HepG2 (cell line): ENCODE measurements around the gene APOA1. TPM values are rescaled to one million over a fixed set of nuclear protein-coding genes. Genes with fewer than 3 reads are reported as not detected.

Experiments used
- ATAC-seq: fragments of 200-7000 bp; cut with Tn5 transposase; 3 replicates; pipeline ENCODE4 v1.9.1; 2020; ENCODE audit warnings: mild to moderate bottlenecking, moderate library complexity
- BruUV-seq: library from RNA; stranded (reverse); fragments of 400-500 nt; replicated peaks from 2 replicates; lab custom pipeline; 2021; lab: Mats Ljungman, UMichigan
- CTCF ChIA-PET: fragments of 300-600 bp; formaldehyde crosslinking; extraction: SDS; loops from one replicate; lab custom pipeline; 2021; ENCODE audit warnings: low total read pairs, inconsistent platforms, low intra/inter-chr PET ratio; lab: Yijun Ruan, JAX
- POLR2A ChIA-PET: fragments of 350-600 bp; sonication (Branson Sonifier 250); formaldehyde crosslinking; loops from one replicate; lab custom pipeline; 2020; ENCODE audit warnings: antibody characterized with exemption, inconsistent platforms; lab: Yijun Ruan, JAX
- DNase-seq: peaks from one replicate; pipeline ENCODE4 v3.0.0-alpha.2; 2015; ENCODE audit warnings: low spot score
- FAIRE-seq: peaks from 3 replicates; lab custom pipeline; 2011; peaks lifted over from hg19 to GRCh38; lab: Jason Lieb, UNC
- H2AFZ ChIP-seq: one replicate; pipeline ENCODE4 v1.6.1; 2011; ENCODE audit warnings: low read length, inconsistent platforms
- H3K27ac ChIP-seq: fragments of 300-600 bp; 3 replicates; pipeline ENCODE4 v1.8.0; 2011; ENCODE audit warnings: mixed run types, mild to moderate bottlenecking, mixed read lengths, low read length, inconsistent platforms; ENCODE audit not compliant: insufficient read depth; ENCODE audit errors: extremely low read length
- H3K27me3 ChIP-seq, 2 experiments: fragments of 200-600 bp in 1 of 2; 2 replicates in 1 of 2; 3 replicates in 1 of 2; pipeline versions ENCODE4 v1.6.0 to v1.8.0; 2011; ENCODE audit warnings: low read length in 2 of 2, mild to moderate bottlenecking in 2 of 2, moderate library complexity in 2 of 2, inconsistent platforms in 1 of 2; ENCODE audit not compliant: insufficient read depth in 2 of 2, control insufficient read depth in 1 of 2
- H3K36me3 ChIP-seq, 2 experiments: fragments of 200-600 bp in 1 of 2; replicated peaks in 1 of 2; 2 replicates in 1 of 2; 3 replicates in 1 of 2; pipeline versions ENCODE4 v1.5.1 to v1.8.0; 2011; ENCODE audit warnings: low read length in 2 of 2, inconsistent platforms in 1 of 2; ENCODE audit not compliant: insufficient read depth in 2 of 2, control insufficient read depth in 1 of 2
- H3K4me1 ChIP-seq: 2 replicates; pipeline ENCODE4 v1.5.1; 2012; ENCODE audit warnings: low read length, inconsistent platforms; ENCODE audit not compliant: insufficient read depth
- H3K4me2 ChIP-seq: 2 replicates; pipeline ENCODE4 v1.6.0; 2011; ENCODE audit warnings: low read depth, low read length, inconsistent platforms
- H3K4me3 ChIP-seq, 3 experiments: fragments of 200-600 bp in 1 of 3; sonication (generic), shearing (Covaris generic) in 1 of 3; replicated peaks in 1 of 3; 2 replicates each; pipeline ENCODE4 v1.5.1; 2011 to 2016; ENCODE audit warnings: low read length in 3 of 3, inconsistent platforms in 2 of 3, low read depth in 2 of 3, mild to moderate bottlenecking in 2 of 3, control low read depth in 1 of 3, mixed read lengths in 1 of 3; ENCODE audit not compliant: insufficient read depth in 1 of 3
- H3K79me2 ChIP-seq: one replicate; pipeline ENCODE4 v1.6.1; 2011; ENCODE audit warnings: low read length, inconsistent platforms; ENCODE audit not compliant: insufficient read depth
- H3K9ac ChIP-seq: 2 replicates; pipeline ENCODE4 v1.6.0; 2011; ENCODE audit warnings: mild to moderate bottlenecking, low read depth, low read length, inconsistent platforms; ENCODE audit not compliant: insufficient read depth
- H3K9me3 ChIP-seq: 2 replicates; pipeline ENCODE4 v1.5.1; 2012; ENCODE audit warnings: mild to moderate bottlenecking, low read length
- H4K20me1 ChIP-seq: 2 replicates; pipeline ENCODE4 v1.6.0; 2011; ENCODE audit warnings: inconsistent platforms, mild to moderate bottlenecking, low read length, moderate library complexity; ENCODE audit not compliant: insufficient read depth
- KLF11 ChIP-seq: IDR thresholded peaks from 2 replicates; pipeline ENCODE4 v1.6.1; 2016; ENCODE audit warnings: missing compliant biosample characterization
- NFATC3 ChIP-seq: sonication (generic); formaldehyde crosslinking; IDR thresholded peaks from 2 replicates; pipeline ENCODE4 v1.5.1; 2020; ENCODE audit warnings: mild to moderate bottlenecking, missing genetic modification reagents
- RBM39 ChIP-seq: fragments of 200-400 bp; formaldehyde crosslinking; IDR thresholded peaks from one replicate; pipeline ENCODE4 v1.6.1; 2018; ENCODE audit warnings: antibody characterized with exemption, mild to moderate bottlenecking, low read depth, low read length; ENCODE audit not compliant: poor library complexity, severe bottlenecking
- TSC22D2 ChIP-seq: sonication (generic); formaldehyde crosslinking; IDR thresholded peaks from 2 replicates; pipeline ENCODE4 v1.5.1; 2020; ENCODE audit warnings: missing genetic modification reagents, mild to moderate bottlenecking, borderline replicate concordance
- ZNF235 ChIP-seq: sonication (generic); formaldehyde crosslinking; IDR thresholded peaks from 2 replicates; pipeline ENCODE4 v1.8.1; 2023; ENCODE audit warnings: mild to moderate bottlenecking, missing genetic modification reagents, borderline replicate concordance
- ZNF782 ChIP-seq: sonication (generic); formaldehyde crosslinking; IDR thresholded peaks from 2 replicates; pipeline ENCODE4 v1.4.0; 2020; ENCODE audit warnings: missing genetic modification reagents, mild to moderate bottlenecking, borderline replicate concordance
- WGBS: methylation state at CpG from one replicate; pipeline ENCODE4 v1.1.6; 2017; ENCODE audit warnings: low lambda C conversion rate; 5-methylcytosine and 5-hydroxymethylcytosine counted together
- in situ Hi-C: cut with HindIII; loops from 2 replicates; pipeline ENCODE4 v1.10.0; 2017; ENCODE audit warnings: low pct_unique_long_range_greater_than_20kb; ENCODE audit not compliant: extremely low pct_ligation_motif_present
- intact Hi-C: fragments of 100-400 bp; cut with micrococcal nuclease; formaldehyde crosslinking; loops from one replicate; pipeline ENCODE4 v1.10.0; 2022; ENCODE audit not compliant: unreplicated experiment
- polyA plus RNA-seq, 8 experiments: library from polyadenylated mRNA; depleted of rRNA in 3 of 8; stranded (reverse) in 7 of 8; unstranded in 1 of 8; fragments of >200 nt; fragmentation: Illumina TruSeq in 4 of 8; extraction: Trizol in 4 of 8; gene quantifications; 2 replicates each; pipeline versions ENCODE4 v1.2.1 to v1.2.3, GENCODE V29; 2011 to 2016; ENCODE audit warnings: low read depth in 4 of 8, missing spikeins in 1 of 8, mixed read lengths in 1 of 8; ENCODE audit not compliant: insufficient read depth in 1 of 8
- total RNA-seq, 5 experiments: library from RNA; depleted of rRNA; stranded (reverse); fragments of >200 nt; fragmentation: Illumina TruSeq; extraction: Trizol; gene quantifications; 2 replicates each; pipeline ENCODE4 v1.2.3, GENCODE V29; 2016; ENCODE audit warnings: low read depth in 1 of 5
- TF ChIP-seq, protein P1 (sequence below): sonication (generic); formaldehyde crosslinking; IDR thresholded peaks from 2 replicates; pipeline ENCODE4 v1.5.0; 2020; ENCODE audit warnings: mild to moderate bottlenecking, low read depth, missing genetic modification reagents, borderline replicate concordance
- TF ChIP-seq, protein P2 (sequence below): sonication (generic); formaldehyde crosslinking; IDR thresholded peaks from 2 replicates; pipeline ENCODE4 v1.5.1; 2020; ENCODE audit warnings: mild to moderate bottlenecking, missing genetic modification reagents, moderate library complexity
- TF ChIP-seq, protein P3 (sequence below): sonication (generic); formaldehyde crosslinking; IDR thresholded peaks from 2 replicates; pipeline ENCODE4 v1.4.0; 2020; ENCODE audit warnings: missing genetic modification reagents
- TF ChIP-seq, protein P4 (sequence below): sonication (generic); formaldehyde crosslinking; IDR thresholded peaks from 2 replicates; pipeline ENCODE4 v1.4.0; 2020; ENCODE audit warnings: mild to moderate bottlenecking, missing genetic modification reagents

The APOA1 gene
- total and polyA plus RNA-seq, 2 of the 13 experiments (the other 11 are each of a cell fraction or from before 2014, with no cell fraction given): 1,973 to 5,485 TPM

DNA sequence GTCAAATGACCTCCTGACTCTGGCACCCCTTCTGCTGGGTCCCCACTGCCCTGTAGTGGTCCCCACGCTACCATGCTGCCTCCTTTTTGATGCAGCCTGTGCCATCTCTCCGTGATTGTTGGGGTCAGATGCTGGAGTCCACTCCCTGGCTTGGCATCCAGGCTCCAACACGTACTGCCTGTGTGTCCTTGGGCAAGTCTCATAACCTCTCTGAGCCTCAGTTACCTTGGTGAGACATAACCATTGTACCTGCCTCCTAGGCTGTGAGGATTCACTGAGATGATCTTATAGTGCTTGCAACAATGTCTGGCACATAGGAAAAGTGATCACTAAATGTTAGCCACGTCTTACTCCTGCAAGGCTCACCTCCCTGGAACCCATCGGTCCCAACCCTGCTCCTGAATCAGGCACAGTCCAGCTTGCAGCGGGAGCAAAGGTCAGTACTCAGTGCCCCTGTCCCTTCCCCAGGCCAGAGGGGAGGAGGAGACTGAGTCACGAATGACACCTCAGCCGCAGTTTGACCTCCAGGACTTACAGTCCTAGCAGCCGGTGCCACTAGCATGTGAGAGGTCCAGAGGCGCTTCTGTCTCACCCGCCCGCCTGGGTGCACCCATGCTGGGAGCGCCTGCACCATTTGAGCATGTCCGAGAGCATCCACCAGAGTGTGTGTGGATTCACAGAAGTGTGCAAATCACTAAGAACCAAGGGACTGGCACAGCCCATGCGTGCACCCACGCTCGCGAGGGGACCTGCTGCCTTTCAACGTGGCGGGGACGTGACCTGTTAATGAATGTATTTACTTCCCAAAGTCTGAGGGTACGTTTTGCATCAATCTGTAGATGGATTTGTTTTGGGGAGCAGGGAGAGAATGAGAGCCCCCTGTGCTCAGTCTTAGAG lies 11.3 kb downstream of the APOA1 start:
- BruUV-seq: no TSS peak
- ChIA-PET CTCF (interaction anchor here (3.1 kb wide), 1 partner anchor 35 kb away, joined by 21 read pairs; the partner anchor contains the start of gene APOA5), POLR2A (interaction anchor here (1.2 to 18.4 kb wide), 6 partner anchors 10 to 319 kb away, joined by 3 to 1365 read pairs (median 233); partner anchors contain the start of genes APOA1, APOA5 and ZPR1)
- Histone ChIP-seq H3K27ac (peak overlapping the region; percentile 85), H3K36me3 (no peaks in the 10 kb centered on the region), H4K20me1 (no peaks in the 10 kb centered on the region), H3K9me3 (no peaks in the 10 kb centered on the region), H3K4me3 (peak overlapping the region in 1 of 3 experiments; percentile 59; a peak in 2 of 6 replicates), H2AFZ (no peak overlapping the region), H3K79me2 (peaks cover 13% of the 10 kb centered on the region), H3K4me2 (peak overlapping the region; percentile 81), H3K4me1 (peaks cover 91% of the 10 kb centered on the region), H3K27me3 (no peaks in the 10 kb centered on the region), H3K9ac (peak overlapping the region; percentile 60)
- DNase-seq (no peak), FAIRE-seq (peak; percentile 67), ATAC-seq (peak; percentile 18)
- in situ Hi-C loops (no loop called here), intact Hi-C loops (no loop called here)
- WGBS: 18% methylated on average over 5 of the region's 22 CpGs
- TF ChIP-seq NFATC3 (CRISPR knock-in tag) (no peak), TSC22D2 (0 out of 2 replicates have a peak, but pooled peaks have one; percentile 4), RBM39 (no peak), KLF11 (CRISPR knock-in tag) (no peak), ZNF782 (CRISPR knock-in tag) (0 out of 2 replicates have a peak, but pooled peaks have one; percentile 35), ZNF235 (CRISPR knock-in tag) (no peak)
- TF ChIP-seq, protein P1, sequence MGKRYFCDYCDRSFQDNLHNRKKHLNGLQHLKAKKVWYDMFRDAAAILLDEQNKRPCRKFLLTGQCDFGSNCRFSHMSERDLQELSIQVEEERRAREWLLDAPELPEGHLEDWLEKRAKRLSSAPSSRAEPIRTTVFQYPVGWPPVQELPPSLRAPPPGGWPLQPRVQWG: no peak
- TF ChIP-seq, protein P2, sequence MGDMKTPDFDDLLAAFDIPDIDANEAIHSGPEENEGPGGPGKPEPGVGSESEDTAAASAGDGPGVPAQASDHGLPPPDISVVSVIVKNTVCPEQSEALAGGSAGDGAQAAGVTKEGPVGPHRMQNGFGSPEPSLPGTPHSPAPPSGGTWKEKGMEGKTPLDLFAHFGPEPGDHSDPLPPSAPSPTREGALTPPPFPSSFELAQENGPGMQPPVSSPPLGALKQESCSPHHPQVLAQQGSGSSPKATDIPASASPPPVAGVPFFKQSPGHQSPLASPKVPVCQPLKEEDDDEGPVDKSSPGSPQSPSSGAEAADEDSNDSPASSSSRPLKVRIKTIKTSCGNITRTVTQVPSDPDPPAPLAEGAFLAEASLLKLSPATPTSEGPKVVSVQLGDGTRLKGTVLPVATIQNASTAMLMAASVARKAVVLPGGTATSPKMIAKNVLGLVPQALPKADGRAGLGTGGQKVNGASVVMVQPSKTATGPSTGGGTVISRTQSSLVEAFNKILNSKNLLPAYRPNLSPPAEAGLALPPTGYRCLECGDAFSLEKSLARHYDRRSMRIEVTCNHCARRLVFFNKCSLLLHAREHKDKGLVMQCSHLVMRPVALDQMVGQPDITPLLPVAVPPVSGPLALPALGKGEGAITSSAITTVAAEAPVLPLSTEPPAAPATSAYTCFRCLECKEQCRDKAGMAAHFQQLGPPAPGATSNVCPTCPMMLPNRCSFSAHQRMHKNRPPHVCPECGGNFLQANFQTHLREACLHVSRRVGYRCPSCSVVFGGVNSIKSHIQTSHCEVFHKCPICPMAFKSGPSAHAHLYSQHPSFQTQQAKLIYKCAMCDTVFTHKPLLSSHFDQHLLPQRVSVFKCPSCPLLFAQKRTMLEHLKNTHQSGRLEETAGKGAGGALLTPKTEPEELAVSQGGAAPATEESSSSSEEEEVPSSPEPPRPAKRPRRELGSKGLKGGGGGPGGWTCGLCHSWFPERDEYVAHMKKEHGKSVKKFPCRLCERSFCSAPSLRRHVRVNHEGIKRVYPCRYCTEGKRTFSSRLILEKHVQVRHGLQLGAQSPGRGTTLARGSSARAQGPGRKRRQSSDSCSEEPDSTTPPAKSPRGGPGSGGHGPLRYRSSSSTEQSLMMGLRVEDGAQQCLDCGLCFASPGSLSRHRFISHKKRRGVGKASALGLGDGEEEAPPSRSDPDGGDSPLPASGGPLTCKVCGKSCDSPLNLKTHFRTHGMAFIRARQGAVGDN (CRISPR knock-in tag): peak; percentile 58; the same call in 1 of the 2 replicates
- TF ChIP-seq, protein P3, sequence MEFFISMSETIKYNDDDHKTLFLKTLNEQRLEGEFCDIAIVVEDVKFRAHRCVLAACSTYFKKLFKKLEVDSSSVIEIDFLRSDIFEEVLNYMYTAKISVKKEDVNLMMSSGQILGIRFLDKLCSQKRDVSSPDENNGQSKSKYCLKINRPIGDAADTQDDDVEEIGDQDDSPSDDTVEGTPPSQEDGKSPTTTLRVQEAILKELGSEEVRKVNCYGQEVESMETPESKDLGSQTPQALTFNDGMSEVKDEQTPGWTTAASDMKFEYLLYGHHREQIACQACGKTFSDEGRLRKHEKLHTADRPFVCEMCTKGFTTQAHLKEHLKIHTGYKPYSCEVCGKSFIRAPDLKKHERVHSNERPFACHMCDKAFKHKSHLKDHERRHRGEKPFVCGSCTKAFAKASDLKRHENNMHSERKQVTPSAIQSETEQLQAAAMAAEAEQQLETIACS (CRISPR knock-in tag): no peak; the same call in 1 of the 2 replicates
- TF ChIP-seq, protein P4, sequence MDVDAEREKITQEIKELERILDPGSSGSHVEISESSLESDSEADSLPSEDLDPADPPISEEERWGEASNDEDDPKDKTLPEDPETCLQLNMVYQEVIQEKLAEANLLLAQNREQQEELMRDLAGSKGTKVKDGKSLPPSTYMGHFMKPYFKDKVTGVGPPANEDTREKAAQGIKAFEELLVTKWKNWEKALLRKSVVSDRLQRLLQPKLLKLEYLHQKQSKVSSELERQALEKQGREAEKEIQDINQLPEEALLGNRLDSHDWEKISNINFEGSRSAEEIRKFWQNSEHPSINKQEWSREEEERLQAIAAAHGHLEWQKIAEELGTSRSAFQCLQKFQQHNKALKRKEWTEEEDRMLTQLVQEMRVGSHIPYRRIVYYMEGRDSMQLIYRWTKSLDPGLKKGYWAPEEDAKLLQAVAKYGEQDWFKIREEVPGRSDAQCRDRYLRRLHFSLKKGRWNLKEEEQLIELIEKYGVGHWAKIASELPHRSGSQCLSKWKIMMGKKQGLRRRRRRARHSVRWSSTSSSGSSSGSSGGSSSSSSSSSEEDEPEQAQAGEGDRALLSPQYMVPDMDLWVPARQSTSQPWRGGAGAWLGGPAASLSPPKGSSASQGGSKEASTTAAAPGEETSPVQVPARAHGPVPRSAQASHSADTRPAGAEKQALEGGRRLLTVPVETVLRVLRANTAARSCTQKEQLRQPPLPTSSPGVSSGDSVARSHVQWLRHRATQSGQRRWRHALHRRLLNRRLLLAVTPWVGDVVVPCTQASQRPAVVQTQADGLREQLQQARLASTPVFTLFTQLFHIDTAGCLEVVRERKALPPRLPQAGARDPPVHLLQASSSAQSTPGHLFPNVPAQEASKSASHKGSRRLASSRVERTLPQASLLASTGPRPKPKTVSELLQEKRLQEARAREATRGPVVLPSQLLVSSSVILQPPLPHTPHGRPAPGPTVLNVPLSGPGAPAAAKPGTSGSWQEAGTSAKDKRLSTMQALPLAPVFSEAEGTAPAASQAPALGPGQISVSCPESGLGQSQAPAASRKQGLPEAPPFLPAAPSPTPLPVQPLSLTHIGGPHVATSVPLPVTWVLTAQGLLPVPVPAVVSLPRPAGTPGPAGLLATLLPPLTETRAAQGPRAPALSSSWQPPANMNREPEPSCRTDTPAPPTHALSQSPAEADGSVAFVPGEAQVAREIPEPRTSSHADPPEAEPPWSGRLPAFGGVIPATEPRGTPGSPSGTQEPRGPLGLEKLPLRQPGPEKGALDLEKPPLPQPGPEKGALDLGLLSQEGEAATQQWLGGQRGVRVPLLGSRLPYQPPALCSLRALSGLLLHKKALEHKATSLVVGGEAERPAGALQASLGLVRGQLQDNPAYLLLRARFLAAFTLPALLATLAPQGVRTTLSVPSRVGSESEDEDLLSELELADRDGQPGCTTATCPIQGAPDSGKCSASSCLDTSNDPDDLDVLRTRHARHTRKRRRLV (CRISPR knock-in tag): no peak
